ENCODE data around the gene RECQL5. TPM values are rescaled to one million over a fixed set of nuclear protein-coding genes. Genes with fewer than 3 reads are reported as not detected.

The RECQL5 gene
- total and polyA plus RNA-seq, 2 of the 8 experiments (the other 6 are each of a cell fraction or from before 2014, with no cell fraction given) = 15.1 to 41.1 TPM

DNA sequence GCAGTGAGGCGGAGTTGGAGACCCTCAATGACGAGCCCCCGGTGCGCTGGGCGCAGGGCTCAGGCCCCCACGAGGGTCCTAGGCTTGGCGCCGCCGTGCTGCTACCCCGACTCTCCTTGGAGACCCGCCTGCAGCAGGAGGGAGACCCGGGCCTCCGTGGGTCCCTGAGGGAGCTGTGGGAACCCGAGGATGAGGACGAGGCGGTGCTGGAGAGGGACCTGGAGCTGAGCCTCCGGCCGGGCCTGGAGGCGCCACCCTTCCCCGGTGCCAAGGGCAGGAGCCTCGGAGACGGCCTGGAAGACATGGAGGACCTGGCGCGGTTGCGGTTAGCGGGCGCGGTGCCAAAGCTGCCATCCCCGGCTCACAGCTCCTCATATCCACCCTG, 77.0 kb downstream of the RECQL5 start (continued):
- TF ChIP-seq, protein P1, sequence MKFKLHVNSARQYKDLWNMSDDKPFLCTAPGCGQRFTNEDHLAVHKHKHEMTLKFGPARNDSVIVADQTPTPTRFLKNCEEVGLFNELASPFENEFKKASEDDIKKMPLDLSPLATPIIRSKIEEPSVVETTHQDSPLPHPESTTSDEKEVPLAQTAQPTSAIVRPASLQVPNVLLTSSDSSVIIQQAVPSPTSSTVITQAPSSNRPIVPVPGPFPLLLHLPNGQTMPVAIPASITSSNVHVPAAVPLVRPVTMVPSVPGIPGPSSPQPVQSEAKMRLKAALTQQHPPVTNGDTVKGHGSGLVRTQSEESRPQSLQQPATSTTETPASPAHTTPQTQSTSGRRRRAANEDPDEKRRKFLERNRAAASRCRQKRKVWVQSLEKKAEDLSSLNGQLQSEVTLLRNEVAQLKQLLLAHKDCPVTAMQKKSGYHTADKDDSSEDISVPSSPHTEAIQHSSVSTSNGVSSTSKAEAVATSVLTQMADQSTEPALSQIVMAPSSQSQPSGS (IDR thresholded peaks at IDR 0.05; ENCODE audit: low read length) = no peak
- no peak for TF ChIP-seq BRCA1 (IDR thresholded peaks at IDR 0.05; ENCODE audit: low read depth, low read length)
- no peak for TF ChIP-seq CBX8 (IDR thresholded peaks at IDR 0.05; ENCODE audit: borderline replicate concordance, low read depth, low read length)
- no peak for TF ChIP-seq CREB1 (IDR thresholded peaks at IDR 0.05)
- TF ChIP-seq POU5F1 (IDR thresholded peaks at IDR 0.05; ENCODE audit: low read depth, low read length) = no peak
- no peak for TF ChIP-seq RFX5 (IDR thresholded peaks at IDR 0.05; ENCODE audit: borderline replicate concordance, low read depth, low read length)
- TF ChIP-seq TEAD4 (IDR thresholded peaks at IDR 0.05; ENCODE audit: low read depth, low read length) = no peak

Data from H1 (cell line).